Ovary (tissue), 3 donors: Measurements from ENCODE around the gene CYP2S1.

Source experiments
- EP300 ChIP-seq: sonication (generic); formaldehyde crosslinking; IDR thresholded peaks from one replicate; pipeline ENCODE4 v1.6.1; 2017; ENCODE audit warnings: antibody characterized with exemption
- POLR2A ChIP-seq: fragments of 450-650 bp; IDR thresholded peaks from one replicate; pipeline ENCODE4 v1.6.1; 2017; ENCODE audit warnings: antibody characterized with exemption, mild to moderate bottlenecking, moderate library complexity
- TF ChIP-seq, protein P1 (sequence below), 3 donors: fragments of 450-650 bp in 2 of 3; fragments of 200-600 bp in 1 of 3; IDR thresholded peaks; one replicate each; pipeline versions ENCODE4 v1.5.1 to v1.8.0; 2016 to 2022; ENCODE audit warnings: antibody characterized with exemption in 3 of 3, mild to moderate bottlenecking in 1 of 3
- donor health status: DM: no; HTN: no; CAD: no.

DNA sequence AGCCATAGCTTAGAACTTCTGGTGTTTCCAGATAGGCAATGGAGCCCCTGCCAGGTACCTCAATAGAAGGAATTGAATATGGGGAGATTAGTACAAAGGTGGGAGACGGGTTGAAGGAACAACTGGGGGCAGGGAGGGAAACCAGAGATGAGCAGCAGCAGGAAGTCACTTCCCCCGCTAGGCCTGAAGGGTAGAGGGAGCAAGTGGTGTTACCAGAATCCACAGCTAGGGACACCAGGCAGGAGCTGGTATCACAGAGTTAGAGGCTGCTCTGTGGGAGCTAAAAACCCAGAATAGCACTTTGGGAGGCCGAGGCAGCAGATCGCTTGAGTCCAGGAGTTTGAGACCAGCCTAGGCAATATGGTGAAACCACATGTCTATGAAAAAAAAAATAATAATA, 55.9 kb downstream of the CYP2S1 start:
- TF ChIP-seq, protein P1, sequence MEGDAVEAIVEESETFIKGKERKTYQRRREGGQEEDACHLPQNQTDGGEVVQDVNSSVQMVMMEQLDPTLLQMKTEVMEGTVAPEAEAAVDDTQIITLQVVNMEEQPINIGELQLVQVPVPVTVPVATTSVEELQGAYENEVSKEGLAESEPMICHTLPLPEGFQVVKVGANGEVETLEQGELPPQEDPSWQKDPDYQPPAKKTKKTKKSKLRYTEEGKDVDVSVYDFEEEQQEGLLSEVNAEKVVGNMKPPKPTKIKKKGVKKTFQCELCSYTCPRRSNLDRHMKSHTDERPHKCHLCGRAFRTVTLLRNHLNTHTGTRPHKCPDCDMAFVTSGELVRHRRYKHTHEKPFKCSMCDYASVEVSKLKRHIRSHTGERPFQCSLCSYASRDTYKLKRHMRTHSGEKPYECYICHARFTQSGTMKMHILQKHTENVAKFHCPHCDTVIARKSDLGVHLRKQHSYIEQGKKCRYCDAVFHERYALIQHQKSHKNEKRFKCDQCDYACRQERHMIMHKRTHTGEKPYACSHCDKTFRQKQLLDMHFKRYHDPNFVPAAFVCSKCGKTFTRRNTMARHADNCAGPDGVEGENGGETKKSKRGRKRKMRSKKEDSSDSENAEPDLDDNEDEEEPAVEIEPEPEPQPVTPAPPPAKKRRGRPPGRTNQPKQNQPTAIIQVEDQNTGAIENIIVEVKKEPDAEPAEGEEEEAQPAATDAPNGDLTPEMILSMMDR (IDR thresholded peaks at IDR 0.05): no peak
- no peak for TF ChIP-seq POLR2A
- TF ChIP-seq EP300: no peak
